Measurements from ENCODE around the gene RNF144A.
A peak's percentile ranks its signal among the peaks of the same experiment; 100 is the strongest.

Gene RNF144A

DNA sequence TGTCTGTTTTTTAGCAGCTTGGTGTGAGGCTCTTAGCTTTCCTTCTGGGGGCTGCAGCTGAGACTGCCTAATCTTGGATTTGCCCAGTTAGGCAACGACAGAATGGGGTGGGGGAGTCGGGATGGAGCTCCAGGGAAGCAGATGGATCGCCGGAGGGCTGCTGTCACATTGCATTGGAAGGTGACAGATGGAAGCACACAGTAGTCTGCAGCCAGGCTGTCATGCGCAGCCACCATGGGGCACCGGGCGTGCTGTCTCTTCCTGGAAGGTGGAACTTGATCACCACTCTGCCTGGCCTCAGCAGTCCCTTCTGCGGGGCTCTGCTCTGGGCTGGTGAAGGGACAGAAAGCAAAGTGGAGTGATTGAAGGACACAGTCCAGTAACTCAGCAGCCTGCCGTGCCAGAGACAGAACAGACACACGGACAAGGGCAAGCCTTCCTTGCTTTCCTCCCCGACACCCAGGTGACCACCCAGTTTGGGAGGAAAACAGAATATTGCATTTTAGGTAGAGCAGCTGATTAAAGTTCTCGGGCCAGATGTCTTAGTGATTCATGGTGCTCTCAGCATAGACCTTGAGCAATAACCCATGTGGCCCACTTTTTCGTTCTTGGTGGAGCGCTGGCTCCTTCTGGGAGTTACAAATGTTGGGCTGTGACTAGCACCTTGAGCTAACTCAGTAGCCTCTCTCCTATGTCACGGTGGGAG, 40.9 kb downstream of the RNF144A start:
- peaks cover 50% of the 10 kb centered on the region for H3K36me3 Mint-ChIP-seq (ENCODE audit: low read depth)
- H3K4me3 Mint-ChIP-seq, result no peak overlapping the region
- H3K9me3 Mint-ChIP-seq, result no peaks in the 10 kb centered on the region
- peaks cover 44% of the 10 kb centered on the region for H3K4me1 Mint-ChIP-seq (ENCODE audit: low read depth)
- H3K27me3 Mint-ChIP-seq, result no peaks in the 10 kb centered on the region
- DNase-seq, result no peak
- H3K27ac Mint-ChIP-seq, result no peak overlapping the region

DNA sequence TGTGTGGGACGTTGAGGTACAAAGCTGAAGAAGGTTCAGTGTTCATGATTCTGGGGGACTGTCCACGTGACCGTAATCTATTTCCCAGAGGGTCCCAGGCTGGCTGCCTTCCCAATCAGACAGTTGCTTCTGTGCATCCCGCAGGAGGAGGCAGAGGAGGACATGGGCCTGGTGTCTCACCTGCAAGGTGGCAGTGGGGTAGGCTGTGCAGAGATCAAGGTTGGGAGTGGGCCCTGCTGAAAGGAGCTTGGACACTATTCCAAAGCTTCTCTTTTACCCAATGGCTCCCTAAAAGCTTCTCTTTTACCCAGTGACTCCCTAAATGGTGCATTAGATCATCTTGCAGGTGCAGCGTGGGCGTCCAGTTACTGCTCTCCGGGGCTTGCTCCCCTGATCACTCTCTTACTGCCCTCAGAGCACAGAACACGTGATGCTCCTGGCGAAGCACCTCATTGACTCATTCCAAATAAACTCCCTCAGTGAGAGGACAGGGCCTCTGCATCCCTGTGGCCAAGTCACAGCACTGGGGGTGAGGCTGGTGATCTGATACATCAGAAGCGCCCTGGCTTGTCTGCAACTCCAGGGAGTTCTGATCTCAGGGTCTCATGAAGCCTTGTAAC, 41.5 kb downstream of the RNF144A start:
- Mint-ChIP-seq H3K27me3 (no peaks in the 10 kb centered on the region), H3K4me3 (no peak overlapping the region), H3K36me3 (ENCODE audit: low read depth) (peaks cover 52% of the 10 kb centered on the region), H3K27ac (peak overlapping the region; percentile 3), H3K4me1 (ENCODE audit: low read depth) (peaks cover 44% of the 10 kb centered on the region), H3K9me3 (no peaks in the 10 kb centered on the region)
- DNase-seq, result no peak

DNA sequence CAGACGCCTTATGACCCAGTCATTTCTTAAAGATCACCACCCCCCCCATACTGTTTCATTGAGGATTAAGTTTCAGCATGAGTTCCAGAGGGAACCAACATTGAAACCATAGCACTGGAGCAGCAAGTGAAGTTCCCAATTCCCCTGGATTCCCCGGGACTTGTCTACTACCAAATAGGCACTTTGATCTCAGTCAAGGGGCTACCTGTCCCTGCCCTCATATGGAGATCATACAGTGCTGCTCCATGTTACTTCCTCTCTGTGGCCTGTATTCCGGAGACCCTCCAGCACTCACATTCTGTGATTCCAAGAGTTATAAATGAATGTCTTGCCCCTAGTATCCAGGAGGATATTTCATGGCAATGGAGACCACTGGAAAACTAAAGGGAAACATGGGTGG, 42.5 kb downstream of the RNF144A start:
- no peak for DNase-seq
- Mint-ChIP-seq H3K36me3 (ENCODE audit: low read depth) (peaks cover 51% of the 10 kb centered on the region), H3K4me3 (no peak overlapping the region), H3K27me3 (no peaks in the 10 kb centered on the region), H3K9me3 (no peaks in the 10 kb centered on the region), H3K4me1 (ENCODE audit: low read depth) (peaks cover 40% of the 10 kb centered on the region), H3K27ac (no peak overlapping the region)

DNA sequence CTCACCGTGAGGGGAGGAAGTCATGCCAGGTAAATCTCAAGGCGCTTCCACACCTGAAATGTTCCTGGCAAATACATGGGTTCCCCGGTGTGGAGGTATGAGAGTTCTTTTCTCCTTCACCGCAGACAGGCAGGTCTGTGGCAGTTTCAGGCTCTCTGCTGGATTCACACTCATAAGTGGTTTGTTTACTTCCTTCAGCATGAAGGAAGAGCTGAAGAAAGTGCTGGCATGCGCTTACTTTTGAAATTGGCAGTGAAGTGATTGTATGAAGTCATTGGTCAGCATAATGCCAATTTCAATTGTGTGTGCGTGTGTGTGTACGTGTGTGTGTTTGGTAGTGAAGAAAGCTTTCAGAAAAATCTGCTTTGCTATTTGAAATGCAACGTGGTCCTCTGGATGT, 43.4 kb downstream of the RNF144A start:
- Mint-ChIP-seq H3K4me1 (ENCODE audit: low read depth) (peaks cover 40% of the 10 kb centered on the region), H3K27ac (no peak overlapping the region), H3K36me3 (ENCODE audit: low read depth) (peaks cover 51% of the 10 kb centered on the region), H3K4me3 (no peak overlapping the region), H3K9me3 (no peaks in the 10 kb centered on the region), H3K27me3 (no peaks in the 10 kb centered on the region)
- DNase-seq, result no peak

DNA sequence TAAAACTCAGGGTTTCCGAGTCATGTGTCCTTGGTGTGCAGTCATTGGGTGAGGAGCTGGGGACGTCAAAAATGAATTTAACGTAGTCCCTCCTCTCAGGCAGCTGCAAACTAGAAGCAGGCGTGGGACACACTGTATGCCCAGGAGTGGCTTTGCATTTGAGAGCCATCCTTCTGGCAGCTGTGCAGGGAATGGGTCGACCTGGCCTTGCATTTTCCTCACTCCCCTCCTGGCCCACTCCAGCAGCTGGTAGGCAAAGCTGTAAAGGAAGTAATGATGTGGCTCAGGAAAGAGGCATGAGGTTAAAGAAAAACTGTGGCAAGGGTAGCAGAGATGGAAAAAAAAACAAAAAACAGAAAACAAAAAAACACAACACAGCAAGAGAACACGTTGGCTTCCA, 46.5 kb downstream of the RNF144A start:
- DNase-seq, result no peak
- Mint-ChIP-seq H3K36me3 (ENCODE audit: low read depth) (peaks cover 46% of the 10 kb centered on the region), H3K4me3 (no peak overlapping the region), H3K27ac (no peak overlapping the region), H3K4me1 (ENCODE audit: low read depth) (peaks cover 28% of the 10 kb centered on the region), H3K9me3 (no peaks in the 10 kb centered on the region), H3K27me3 (no peaks in the 10 kb centered on the region)

DNA sequence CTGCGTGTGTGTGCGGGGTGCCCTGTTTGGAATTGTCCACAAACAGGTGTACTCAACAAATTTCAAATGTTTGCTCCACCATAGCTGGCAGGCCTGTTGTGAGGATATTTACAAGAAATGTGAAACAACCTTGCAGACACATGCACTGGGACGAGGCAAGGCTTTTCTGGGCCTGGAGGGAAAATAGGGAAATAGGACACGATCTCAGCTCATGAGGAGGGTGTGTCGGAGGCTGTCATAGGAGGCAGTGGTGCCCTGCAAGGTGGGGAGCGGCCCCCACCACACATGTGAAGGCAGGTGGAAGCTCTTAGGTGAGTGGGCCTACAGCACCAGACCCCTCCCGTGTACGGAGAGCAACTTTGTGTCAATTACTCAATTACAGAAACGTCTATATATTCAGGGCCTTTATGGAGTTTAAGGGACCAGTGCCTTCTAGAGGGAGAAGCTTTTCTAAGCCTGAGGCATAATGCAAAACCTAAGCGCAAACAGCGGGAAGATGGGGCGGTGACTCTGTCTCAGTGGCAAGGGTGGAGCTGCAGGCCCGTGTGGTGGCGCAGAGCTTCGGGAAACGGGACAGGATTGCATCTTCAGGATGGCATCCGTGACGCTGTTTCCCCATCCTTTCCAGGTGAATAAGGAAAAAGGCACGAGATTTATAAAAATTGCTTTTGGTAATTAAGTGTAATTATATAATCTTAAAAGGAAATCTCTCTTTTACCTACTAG, 48.0 kb downstream of the RNF144A start:
- Mint-ChIP-seq H3K4me3 (no peak overlapping the region), H3K4me1 (ENCODE audit: low read depth) (peaks cover 13% of the 10 kb centered on the region), H3K36me3 (ENCODE audit: low read depth) (peaks cover 52% of the 10 kb centered on the region), H3K9me3 (no peaks in the 10 kb centered on the region), H3K27ac (no peak overlapping the region), H3K27me3 (no peaks in the 10 kb centered on the region)
- no peak for DNase-seq

DNA sequence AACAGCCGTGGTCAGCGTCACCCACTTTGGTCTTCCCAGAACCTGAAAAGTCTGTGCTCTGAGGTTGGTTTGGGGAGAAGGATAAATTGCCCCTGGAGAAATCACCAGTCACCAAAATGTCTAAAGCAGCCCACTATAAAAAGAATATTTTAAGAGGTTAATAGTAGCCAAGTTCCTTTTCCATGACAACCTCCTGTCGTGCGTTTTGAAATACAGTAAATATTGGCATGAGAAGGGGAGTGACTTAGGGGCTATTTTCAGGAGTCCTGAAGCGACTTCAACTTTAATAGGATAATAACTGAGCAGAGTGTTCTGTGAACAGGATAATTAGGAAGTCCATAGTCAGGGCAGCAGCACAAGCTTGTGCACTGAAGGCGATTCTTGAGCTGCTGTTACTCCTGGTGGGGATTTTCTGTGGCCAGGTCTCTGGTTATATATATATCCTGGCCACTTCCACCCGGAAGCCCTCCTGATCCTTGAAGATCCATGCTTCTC, 49.3 kb downstream of the RNF144A start:
- Mint-ChIP-seq H3K27me3 (no peaks in the 10 kb centered on the region), H3K4me3 (no peak overlapping the region), H3K27ac (no peak overlapping the region), H3K36me3 (ENCODE audit: low read depth) (peaks cover 64% of the 10 kb centered on the region), H3K9me3 (no peaks in the 10 kb centered on the region), H3K4me1 (ENCODE audit: low read depth) (peaks cover 8% of the 10 kb centered on the region)
- no peak for DNase-seq

DNA sequence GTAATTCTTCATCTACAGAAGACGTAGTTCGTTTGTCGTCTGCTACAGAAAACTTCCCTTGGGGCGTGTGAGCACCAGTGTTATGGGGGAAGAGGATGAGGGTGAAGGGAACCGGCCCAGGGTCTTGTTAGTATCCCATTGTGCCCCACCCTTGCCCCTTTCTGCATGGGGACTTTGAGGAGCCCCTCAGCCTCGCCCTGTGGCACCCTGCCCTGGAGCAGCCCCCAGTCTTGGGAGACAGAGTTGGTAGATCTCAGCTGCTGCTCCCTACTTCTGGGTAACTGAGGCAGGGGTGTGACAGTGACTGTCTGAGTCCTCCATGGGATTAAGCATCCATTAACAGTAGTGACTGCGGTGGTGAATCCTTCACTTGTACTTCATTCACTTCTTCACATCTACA, 50.1 kb downstream of the RNF144A start:
- Mint-ChIP-seq H3K27ac (no peak overlapping the region), H3K36me3 (ENCODE audit: low read depth) (peaks cover 69% of the 10 kb centered on the region), H3K4me3 (no peak overlapping the region), H3K27me3 (no peaks in the 10 kb centered on the region), H3K9me3 (no peaks in the 10 kb centered on the region), H3K4me1 (ENCODE audit: low read depth) (peaks cover 8% of the 10 kb centered on the region)
- no peak for DNase-seq

DNA sequence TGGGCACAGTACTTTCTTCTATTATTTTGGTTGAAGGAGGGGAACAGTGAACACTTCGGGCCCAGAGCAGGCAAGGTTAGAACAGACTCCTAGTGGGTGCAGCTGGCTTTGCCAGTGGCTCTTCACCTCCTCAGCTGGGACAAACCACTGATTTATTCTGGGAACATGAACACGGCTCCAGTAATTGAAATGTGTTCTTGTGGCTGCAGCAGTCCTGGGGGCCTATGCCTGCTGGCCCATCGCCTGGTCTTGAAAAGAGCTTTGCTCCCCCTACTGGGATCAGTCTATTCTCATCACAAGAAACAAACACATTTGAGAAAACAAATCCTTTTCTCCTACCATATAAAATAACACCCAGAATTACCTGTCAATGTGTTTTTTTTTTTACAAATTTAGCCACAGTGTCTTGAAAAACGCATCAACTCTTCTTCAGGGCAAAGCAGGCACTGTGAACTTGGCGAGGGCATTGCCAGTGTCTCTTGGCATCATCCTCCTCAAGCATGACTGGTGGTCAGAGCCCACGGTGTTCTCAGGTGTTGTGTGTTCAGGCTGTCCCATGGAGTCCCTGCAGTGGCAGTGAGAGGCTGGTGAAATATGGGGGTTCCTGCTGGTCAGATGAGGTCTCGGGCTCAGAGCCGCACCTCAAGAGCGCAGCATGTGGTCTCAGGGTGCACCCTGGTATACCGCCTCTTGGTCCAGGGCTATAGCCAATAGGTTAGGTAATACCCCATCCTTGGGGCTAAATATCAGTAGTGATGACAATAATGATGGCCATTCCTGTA, 51.3 kb downstream of the RNF144A start:
- no peak for DNase-seq
- Mint-ChIP-seq H3K4me3 (no peak overlapping the region), H3K9me3 (no peaks in the 10 kb centered on the region), H3K36me3 (ENCODE audit: low read depth) (peaks cover 62% of the 10 kb centered on the region), H3K27me3 (no peaks in the 10 kb centered on the region), H3K27ac (no peak overlapping the region), H3K4me1 (ENCODE audit: low read depth) (peaks cover 8% of the 10 kb centered on the region)

DNA sequence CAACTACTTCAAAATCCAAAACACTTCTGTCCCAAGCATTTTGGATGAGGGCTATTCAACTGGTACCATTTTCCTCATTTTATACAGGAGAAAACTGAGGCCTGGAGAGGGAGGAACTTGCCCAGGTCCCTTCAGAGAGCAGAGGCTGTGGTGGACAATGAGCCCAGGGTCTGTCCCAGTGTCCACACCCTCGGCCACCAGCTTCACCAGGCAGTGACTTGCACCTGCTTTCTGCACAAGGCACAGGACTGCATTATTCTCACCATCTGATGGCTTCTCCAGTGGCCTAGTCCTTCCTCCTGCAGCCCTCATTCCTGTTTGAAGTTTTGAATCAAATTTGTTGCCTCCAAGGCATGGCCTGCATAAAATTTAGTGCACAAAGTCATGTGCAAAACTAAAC, 53.3 kb downstream of the RNF144A start:
- no peak overlapping the region for H3K4me3 Mint-ChIP-seq
- no peaks in the 10 kb centered on the region for H3K9me3 Mint-ChIP-seq
- H3K4me1 Mint-ChIP-seq (ENCODE audit: low read depth), result peaks cover 3% of the 10 kb centered on the region
- H3K36me3 Mint-ChIP-seq (ENCODE audit: low read depth), result peaks cover 63% of the 10 kb centered on the region
- H3K27ac Mint-ChIP-seq, result no peak overlapping the region
- DNase-seq, result no peak
- H3K27me3 Mint-ChIP-seq, result no peaks in the 10 kb centered on the region

DNA sequence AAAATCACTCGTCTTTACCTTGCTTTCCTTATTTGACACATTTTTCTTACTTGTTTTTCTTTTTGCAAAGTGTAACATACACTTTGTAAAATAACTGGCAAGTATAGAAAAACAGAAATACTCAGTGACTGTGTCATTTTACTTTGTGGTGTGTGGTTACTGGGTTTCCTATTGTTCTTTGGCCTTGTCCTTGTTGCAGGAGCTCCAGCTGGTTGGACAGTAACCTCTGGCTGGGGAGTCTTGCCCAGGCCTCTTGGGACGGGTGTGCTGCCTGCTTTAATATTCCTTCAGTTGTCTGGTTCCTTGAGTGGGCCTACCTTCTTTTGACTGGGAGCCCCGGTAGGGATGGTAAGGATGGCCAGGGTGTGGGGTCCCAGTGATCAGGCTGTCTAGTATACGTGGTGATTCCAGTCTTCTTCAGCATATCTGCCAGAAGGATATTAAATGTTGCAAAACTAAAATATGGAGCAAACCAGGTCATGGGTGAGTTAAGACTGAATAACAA, 53.8 kb downstream of the RNF144A start:
- Mint-ChIP-seq H3K4me1 (ENCODE audit: low read depth) (peaks cover 7% of the 10 kb centered on the region), H3K27ac (no peak overlapping the region), H3K9me3 (no peaks in the 10 kb centered on the region), H3K27me3 (no peaks in the 10 kb centered on the region), H3K4me3 (no peak overlapping the region), H3K36me3 (ENCODE audit: low read depth) (peaks cover 63% of the 10 kb centered on the region)
- no peak for DNase-seq

DNA sequence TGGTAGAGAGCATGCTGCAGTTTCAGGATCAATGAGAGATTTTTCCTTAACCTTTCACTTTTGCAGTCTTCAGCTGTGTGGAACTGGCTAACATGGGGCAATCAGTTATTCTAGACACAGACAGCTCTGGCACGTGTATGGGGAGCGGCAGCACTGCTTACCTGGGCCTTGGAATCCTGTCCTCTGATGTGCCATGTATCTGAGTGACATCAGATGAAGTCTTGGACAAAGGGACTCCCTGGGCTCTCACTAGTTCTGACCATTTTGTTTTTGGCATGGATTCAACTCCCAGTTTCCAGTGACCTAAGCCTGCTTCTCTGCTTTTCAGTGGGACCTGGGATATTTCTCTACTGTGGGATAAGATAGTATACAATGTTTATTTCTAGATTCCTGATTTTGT, 54.3 kb downstream of the RNF144A start:
- Mint-ChIP-seq H3K27me3 (no peaks in the 10 kb centered on the region), H3K4me1 (ENCODE audit: low read depth) (peaks cover 8% of the 10 kb centered on the region), H3K36me3 (ENCODE audit: low read depth) (peaks cover 63% of the 10 kb centered on the region), H3K9me3 (no peaks in the 10 kb centered on the region), H3K27ac (no peak overlapping the region), H3K4me3 (no peak overlapping the region)
- no peak for DNase-seq

DNA sequence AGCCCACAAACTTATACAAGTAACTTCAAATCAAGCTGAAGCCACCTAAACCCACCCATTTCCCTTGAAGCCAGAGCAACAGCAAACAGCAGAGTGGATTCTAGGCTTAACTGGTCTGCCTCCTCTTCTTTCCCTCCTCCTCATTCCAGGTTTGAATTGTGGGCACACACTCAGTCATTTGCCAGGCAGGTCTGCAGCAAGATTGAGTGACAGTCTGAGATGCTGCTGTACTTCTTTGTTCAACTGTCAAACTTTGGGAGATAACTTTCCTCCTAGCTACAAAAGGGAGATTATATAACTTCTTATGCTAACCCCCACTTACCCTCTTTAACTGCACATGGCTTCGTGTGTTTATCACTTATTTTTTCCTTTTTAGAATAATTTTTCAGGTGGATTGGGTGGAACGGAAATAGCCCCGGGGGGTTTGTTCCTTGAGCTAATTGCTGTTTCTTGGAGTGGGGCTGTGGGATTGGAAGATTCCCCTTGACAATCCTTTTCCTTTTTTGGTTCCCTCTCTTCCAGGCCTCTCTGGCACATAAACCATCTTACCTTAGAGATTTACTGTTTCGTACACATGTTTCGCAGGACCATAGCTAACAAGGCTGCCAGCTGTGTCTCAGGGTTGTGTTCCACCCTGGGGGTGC, 55.0 kb downstream of the RNF144A start:
- H3K4me1 Mint-ChIP-seq (ENCODE audit: low read depth), result peaks cover 6% of the 10 kb centered on the region
- H3K4me3 Mint-ChIP-seq, result no peak overlapping the region
- no peak overlapping the region for H3K27ac Mint-ChIP-seq
- no peak for DNase-seq
- H3K36me3 Mint-ChIP-seq (ENCODE audit: low read depth), result peaks cover 63% of the 10 kb centered on the region
- no peaks in the 10 kb centered on the region for H3K27me3 Mint-ChIP-seq
- no peaks in the 10 kb centered on the region for H3K9me3 Mint-ChIP-seq

Measured in activated T-cell treated with anti-CD3 and anti-CD28 coated beads, Interleukin-2, amount 50 U/mL, for 24 hours (primary cell).